Cortex of kidney (tissue), 1 donor: Measurements from ENCODE around the gene ST6GALNAC3.
"Not testable (repeated sequence)": the region's sequence is repeated elsewhere in the genome, so short reads cannot be mapped to it uniquely, and the experiment has no call there.

Experiments used
- DNase-seq: peaks from one replicate; lab custom pipeline; 2025; lab: John Stamatoyannopoulos, UW

The ST6GALNAC3 gene

GRCh38 chr1:76073481-76073880, 1.1 kb upstream of the ST6GALNAC3 start:
- DNase-seq, result no peak

GRCh38 chr1:76075188-76075489, 593 bp downstream of the ST6GALNAC3 start:
- DNase-seq, result no peak

DNA sequence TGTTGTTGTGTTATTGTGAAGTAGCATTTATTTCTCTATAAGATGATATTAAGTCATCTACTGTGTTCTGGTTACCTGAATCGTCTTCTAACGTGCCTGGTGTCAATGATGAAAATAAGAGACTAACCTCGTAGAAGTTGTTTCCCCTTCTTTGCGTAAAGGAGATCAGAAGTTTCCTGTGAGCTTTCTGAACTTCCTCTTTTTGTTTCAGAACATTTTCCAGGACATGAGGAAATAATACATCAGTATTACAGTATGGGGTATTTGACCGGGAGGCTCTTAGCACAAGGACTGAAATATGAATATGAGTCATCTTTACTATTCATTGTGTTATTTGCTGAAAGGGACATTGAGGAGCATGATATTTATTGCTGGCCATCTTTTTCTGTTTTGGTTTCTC, 1.3 kb downstream of the ST6GALNAC3 start:
- no peak for DNase-seq

GRCh38 chr1:76079475-76080227, 5.1 kb downstream of the ST6GALNAC3 start:
- no peak for DNase-seq

DNA sequence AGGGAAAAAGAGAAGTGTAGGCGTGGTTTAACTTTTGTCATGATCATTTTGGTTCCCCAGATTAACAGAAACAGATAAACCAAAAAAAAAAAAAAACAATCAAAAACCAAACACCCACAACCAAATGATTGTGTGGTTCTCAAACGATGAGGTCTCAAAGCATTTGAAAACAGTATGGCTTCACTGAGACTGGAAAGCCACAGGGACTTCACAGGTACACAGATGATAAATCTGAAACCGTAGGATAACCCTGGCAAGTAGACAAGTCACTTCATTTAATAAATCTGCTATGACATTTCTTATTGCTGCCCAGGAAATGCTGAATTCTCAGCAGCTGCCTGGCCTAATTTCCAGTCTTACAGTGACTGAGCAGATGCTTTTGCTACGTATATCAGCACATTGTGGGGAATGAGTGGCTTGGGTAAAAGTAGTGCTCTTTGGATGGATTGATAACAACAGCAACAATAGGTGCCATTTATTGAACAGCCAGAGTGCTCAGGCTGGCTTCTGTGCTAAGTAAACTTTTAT, 6.1 kb downstream of the ST6GALNAC3 start:
- DNase-seq, result no peak

- DNase-seq, result no peak
Observed at GRCh38 chr1:76082062-76082461, 7.5 kb downstream of the ST6GALNAC3 start.

- DNase-seq, result no peak
Observed at GRCh38 chr1:76083189-76083588, 8.6 kb downstream of the ST6GALNAC3 start.

GRCh38 chr1:76084029-76084627, 9.6 kb downstream of the ST6GALNAC3 start:
- DNase-seq, result no peak

DNA sequence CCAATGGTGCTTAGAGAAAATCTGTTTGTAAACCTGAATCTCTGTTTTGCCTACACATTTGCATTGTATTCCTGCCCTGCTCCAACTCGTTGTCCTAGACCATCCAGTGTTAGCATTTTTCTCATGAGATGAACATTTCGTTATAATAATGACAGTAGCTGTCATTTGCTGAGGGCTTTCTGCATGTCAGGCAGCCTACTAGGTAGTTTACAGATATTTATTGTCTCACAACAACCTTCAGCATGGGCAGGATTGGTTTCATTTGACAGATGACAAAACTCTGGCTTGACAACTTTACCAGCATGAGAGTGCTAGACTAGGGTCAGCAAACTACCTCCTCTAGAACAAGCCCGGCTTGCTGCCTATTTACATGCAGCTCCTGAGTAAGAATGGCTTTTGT, 10.1 kb downstream of the ST6GALNAC3 start:
- DNase-seq, result no peak

GRCh38 chr1:76086109-76086508, 11.6 kb downstream of the ST6GALNAC3 start:
- DNase-seq, result no peak

- no peak for DNase-seq
Observed at GRCh38 chr1:76086597-76086996, 12.1 kb downstream of the ST6GALNAC3 start.

- no peak for DNase-seq
Observed at GRCh38 chr1:76090283-76091203, 16.0 kb downstream of the ST6GALNAC3 start.

GRCh38 chr1:76092812-76093211, 18.3 kb downstream of the ST6GALNAC3 start:
- DNase-seq, result no peak

DNA sequence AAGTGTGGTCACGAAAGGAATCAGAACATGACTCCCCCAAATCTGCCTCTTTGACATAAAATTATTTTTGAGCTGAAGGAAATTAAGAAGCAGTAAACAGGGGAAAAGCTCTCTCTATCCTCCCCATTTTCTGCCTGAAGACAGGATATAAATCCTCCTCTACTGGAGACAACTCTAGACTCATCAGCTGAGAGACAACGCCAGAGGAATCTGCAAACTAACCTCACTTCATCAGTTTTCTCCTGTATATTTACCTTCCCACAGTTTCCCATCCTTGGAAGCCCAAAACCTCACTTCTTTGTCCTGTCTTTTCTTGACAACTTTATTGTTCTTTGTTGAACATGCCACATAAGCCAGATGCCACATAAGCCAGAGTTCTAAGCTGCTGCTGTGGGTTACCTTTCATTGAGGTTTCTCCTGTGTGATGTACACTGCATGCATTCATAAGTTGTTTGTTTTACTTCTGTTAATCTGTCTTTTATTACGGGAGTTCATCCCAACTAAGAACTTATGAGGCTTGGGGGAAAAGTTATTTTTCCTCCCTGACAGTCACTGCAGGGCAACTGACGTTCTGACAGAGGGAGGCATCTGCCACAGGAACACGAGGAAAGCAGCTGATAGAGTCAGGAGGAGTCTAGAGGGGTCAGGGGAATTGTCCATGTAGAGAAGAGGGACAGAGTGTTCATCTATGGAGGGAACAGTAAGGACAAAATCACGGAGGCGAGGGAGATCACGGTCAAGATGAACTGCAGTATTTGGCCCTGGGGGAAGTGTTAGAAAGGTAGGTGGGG, 19.2 kb downstream of the ST6GALNAC3 start:
- no peak for DNase-seq

DNA sequence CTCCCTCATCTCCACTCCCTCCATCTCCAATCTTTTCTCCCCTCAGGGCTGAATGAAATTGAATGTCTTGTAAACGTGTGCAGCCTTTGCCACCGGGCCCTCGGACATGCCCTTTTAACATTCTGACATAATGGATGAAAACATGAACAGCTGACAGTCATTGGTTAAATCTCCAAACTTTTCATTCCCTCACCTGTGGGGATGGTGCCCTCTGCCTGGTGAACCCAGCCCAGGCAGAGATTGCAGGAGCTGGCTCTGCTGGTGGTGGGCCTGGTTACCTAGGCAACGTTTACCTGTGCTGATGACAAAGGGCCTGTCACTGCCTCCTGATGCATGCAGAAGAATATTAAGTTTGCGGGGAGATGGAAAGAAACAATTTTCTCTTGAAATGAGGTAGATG, 21.3 kb downstream of the ST6GALNAC3 start:
- DNase-seq, result no peak

DNA sequence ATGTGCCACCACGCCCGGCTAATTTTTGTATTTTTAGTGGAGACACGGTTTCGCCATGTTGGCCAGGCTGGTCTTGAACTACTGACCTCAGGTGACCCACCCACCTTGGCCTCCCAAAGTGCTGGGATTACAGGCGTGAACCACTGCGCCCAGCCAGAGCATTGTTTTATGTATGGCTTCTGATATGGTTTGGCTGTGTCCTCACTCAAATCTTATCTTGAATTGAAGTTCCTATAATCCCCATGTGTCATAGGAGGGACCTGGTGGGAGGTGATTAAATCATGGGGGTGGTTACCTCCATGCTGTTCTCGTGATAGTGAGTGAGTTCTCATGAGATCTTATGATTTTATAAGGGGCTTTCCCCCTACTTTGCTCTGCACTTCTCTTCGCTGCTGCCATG, 22.5 kb downstream of the ST6GALNAC3 start:
- DNase-seq, result not testable (repeated sequence)

GRCh38 chr1:76098845-76099244, 24.3 kb downstream of the ST6GALNAC3 start:
- no peak for DNase-seq

DNA sequence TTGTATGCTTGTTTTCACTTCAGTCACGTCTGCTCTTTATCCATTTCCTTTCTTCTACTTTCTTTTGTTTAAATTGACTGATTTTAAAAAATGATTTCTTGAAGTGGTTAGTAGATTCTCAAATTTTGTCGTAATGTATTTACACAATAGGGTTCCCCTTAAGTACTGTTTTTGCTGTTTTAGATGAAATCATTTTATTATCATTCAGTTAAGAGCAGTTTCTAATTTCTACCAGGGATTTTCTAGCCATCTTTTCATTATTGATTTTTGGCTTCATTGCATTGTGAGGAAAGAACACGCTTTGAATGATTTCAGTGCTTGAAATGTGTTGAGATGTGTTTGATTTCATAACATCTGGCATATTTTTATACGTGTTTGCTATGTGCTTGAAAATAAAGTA, 27.0 kb downstream of the ST6GALNAC3 start:
- DNase-seq, result no peak

- no peak for DNase-seq
Observed at GRCh38 chr1:76102046-76102445, 27.5 kb downstream of the ST6GALNAC3 start.

GRCh38 chr1:76103034-76103433, 28.5 kb downstream of the ST6GALNAC3 start:
- no peak for DNase-seq

DNA sequence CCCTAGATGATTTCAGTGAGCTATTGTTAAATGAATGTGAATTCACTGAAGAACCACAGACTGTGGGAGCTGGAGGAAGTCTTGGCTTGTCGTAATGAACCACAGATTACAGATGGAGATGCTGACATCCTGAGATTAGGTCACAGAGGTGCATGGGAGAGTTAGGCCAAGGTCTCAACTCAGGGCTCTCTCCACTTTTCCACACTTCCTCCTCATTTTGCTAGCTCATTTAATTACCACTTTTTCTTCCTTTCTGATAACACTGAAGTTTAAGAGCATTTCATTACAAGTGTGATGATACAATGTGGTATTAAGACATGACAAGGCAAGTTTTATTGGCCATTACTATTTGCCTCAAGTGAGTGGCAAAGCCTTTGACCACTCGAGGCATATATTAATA, 30.8 kb downstream of the ST6GALNAC3 start:
- DNase-seq, result no peak

DNA sequence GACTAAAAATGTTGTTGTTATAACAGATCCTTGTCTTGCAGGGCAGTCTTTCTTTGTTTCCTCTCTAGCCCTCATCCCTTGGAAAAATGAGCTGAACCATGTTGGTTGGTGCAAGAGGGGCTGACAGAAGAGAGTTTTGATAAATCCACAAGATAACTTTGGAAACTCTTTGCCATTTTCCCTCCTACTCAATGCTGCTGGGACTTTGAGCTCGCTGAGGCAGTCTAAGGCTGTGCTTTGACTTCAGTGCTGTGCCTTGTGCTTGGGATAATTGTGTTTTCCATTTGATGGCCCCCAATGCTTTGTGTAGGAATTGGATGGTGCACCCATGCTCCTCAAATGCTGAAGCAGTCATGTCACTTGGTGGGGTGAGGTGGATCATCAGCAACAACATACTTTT, 31.7 kb downstream of the ST6GALNAC3 start:
- no peak for DNase-seq
